SK-N-SH treated with all-trans-retinoic acid at 6 μM for 48 hours (cell line): ENCODE measurements around the gene PPARA.

Experiments
- PATZ1 ChIP-seq: fragments of 250-450 bp; sonication (Bioruptor Pico); IDR thresholded peaks from 2 replicates; pipeline ENCODE4 v1.8.0; 2020; ENCODE audit warnings: mild to moderate bottlenecking, moderate library complexity, borderline replicate concordance
- ZFP3 ChIP-seq: fragments of 250-450 bp; sonication (Bioruptor Pico); IDR thresholded peaks from 2 replicates; pipeline ENCODE4 v1.5.0; 2020; ENCODE audit warnings: mild to moderate bottlenecking, moderate library complexity
- ZFP30 ChIP-seq: fragments of 450-650 bp; formaldehyde crosslinking; IDR thresholded peaks from 2 replicates; pipeline ENCODE4 v1.5.0; 2022; ENCODE audit warnings: mild to moderate bottlenecking, moderate library complexity
- ZNF565 ChIP-seq: fragments of 450-650 bp; formaldehyde crosslinking; conservative IDR thresholded peaks from 2 replicates; pipeline ENCODE4 v1.5.0; 2020; ENCODE audit warnings: low read depth, mild to moderate bottlenecking, moderate library complexity
- TF ChIP-seq, protein P1 (sequence below): fragments of 250-450 bp; sonication (Bioruptor Pico); IDR thresholded peaks from 2 replicates; pipeline ENCODE4 v1.5.1; 2021; ENCODE audit warnings: mild to moderate bottlenecking, moderate library complexity

GRCh38 chr22:46213052-46213451 lies 62.7 kb downstream of the PPARA start:
- TF ChIP-seq PATZ1 (no peak), ZNF565 (no peak), ZFP30 (CRISPR knock-in tag) (no peak), ZFP3 (no peak)
- TF ChIP-seq, protein P1, sequence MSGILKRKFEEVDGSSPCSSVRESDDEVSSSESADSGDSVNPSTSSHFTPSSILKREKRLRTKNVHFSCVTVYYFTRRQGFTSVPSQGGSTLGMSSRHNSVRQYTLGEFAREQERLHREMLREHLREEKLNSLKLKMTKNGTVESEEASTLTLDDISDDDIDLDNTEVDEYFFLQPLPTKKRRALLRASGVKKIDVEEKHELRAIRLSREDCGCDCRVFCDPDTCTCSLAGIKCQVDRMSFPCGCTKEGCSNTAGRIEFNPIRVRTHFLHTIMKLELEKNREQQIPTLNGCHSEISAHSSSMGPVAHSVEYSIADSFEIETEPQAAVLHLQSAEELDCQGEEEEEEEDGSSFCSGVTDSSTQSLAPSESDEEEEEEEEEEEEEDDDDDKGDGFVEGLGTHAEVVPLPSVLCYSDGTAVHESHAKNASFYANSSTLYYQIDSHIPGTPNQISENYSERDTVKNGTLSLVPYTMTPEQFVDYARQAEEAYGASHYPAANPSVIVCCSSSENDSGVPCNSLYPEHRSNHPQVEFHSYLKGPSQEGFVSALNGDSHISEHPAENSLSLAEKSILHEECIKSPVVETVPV (CRISPR knock-in tag): no peak
